Measurements from ENCODE around the gene ALKAL2.

The ALKAL2 gene

GRCh38 chr2:323035-323434, 35.1 kb upstream of the ALKAL2 start:
- no peaks in the 10 kb centered on the region for H3K27me3 ChIP-seq (ENCODE audit: insufficient read depth, poor library complexity, severe bottlenecking)
- H3K4me3 ChIP-seq (ENCODE audit: severe bottlenecking) = no peak overlapping the region
- TF ChIP-seq, protein P1, sequence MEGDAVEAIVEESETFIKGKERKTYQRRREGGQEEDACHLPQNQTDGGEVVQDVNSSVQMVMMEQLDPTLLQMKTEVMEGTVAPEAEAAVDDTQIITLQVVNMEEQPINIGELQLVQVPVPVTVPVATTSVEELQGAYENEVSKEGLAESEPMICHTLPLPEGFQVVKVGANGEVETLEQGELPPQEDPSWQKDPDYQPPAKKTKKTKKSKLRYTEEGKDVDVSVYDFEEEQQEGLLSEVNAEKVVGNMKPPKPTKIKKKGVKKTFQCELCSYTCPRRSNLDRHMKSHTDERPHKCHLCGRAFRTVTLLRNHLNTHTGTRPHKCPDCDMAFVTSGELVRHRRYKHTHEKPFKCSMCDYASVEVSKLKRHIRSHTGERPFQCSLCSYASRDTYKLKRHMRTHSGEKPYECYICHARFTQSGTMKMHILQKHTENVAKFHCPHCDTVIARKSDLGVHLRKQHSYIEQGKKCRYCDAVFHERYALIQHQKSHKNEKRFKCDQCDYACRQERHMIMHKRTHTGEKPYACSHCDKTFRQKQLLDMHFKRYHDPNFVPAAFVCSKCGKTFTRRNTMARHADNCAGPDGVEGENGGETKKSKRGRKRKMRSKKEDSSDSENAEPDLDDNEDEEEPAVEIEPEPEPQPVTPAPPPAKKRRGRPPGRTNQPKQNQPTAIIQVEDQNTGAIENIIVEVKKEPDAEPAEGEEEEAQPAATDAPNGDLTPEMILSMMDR (IDR thresholded peaks at IDR 0.05; ENCODE audit: poor library complexity, severe bottlenecking) = no peak
- H3K36me3 ChIP-seq (ENCODE audit: low read depth) = no peaks in the 10 kb centered on the region
- peaks cover 4% of the 10 kb centered on the region for H3K9me3 ChIP-seq (ENCODE audit: severe bottlenecking)
- no peaks in the 10 kb centered on the region for H3K4me1 ChIP-seq (ENCODE audit: insufficient read depth, poor library complexity, severe bottlenecking)
- DNase-seq (ENCODE audit: low spot score) (no peak), ATAC-seq (ENCODE audit: low read depth) (no peak)
- no peak overlapping the region for H3K27ac ChIP-seq (ENCODE audit: poor library complexity, severe bottlenecking)

- no peak for ATAC-seq (ENCODE audit: low read depth)
- H3K4me1 ChIP-seq (ENCODE audit: insufficient read depth, poor library complexity, severe bottlenecking) = no peaks in the 10 kb centered on the region
- TF ChIP-seq, protein P1 (IDR thresholded peaks at IDR 0.05; ENCODE audit: poor library complexity, severe bottlenecking) = no peak
- no peak for DNase-seq (ENCODE audit: low spot score)
- no peaks in the 10 kb centered on the region for H3K36me3 ChIP-seq (ENCODE audit: low read depth)
- no peak overlapping the region for H3K27ac ChIP-seq (ENCODE audit: poor library complexity, severe bottlenecking)
- H3K4me3 ChIP-seq (ENCODE audit: severe bottlenecking) = no peak overlapping the region
- H3K27me3 ChIP-seq (ENCODE audit: insufficient read depth, poor library complexity, severe bottlenecking) = no peaks in the 10 kb centered on the region
- peaks cover 4% of the 10 kb centered on the region for H3K9me3 ChIP-seq (ENCODE audit: severe bottlenecking)
These were observed 34.4 kb upstream of the ALKAL2 start for GRCh38 chr2:322326-322725.

DNA sequence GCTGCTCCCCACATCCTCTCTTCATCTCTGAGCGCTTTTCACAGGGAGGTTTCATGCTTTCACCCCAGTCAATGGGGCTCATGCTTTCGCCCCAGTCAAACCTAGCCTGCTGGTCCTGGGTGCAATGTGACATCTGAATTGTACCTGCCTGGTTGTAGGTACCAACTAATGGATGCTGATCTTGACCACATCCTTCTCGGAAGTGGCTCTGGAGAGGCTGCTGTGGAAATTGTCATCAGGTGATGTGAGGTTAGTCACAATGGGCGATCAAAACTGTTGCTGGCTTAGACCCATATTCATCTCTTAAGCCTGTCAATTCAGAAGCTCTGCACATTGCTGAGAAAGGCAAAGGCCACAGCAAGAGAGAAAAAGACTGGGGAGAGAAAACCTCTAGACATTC, 32.7 kb upstream of the ALKAL2 start:
- DNase-seq (ENCODE audit: low spot score) = no peak
- H3K9me3 ChIP-seq (ENCODE audit: severe bottlenecking) = peaks cover 4% of the 10 kb centered on the region
- no peaks in the 10 kb centered on the region for H3K27me3 ChIP-seq (ENCODE audit: insufficient read depth, poor library complexity, severe bottlenecking)
- H3K27ac ChIP-seq (ENCODE audit: poor library complexity, severe bottlenecking) = no peak overlapping the region
- H3K4me1 ChIP-seq (ENCODE audit: insufficient read depth, poor library complexity, severe bottlenecking) = no peaks in the 10 kb centered on the region
- TF ChIP-seq, protein P1 (IDR thresholded peaks at IDR 0.05; ENCODE audit: poor library complexity, severe bottlenecking) = no peak
- no peaks in the 10 kb centered on the region for H3K36me3 ChIP-seq (ENCODE audit: low read depth)
- no peak for ATAC-seq (ENCODE audit: low read depth)
- H3K4me3 ChIP-seq (ENCODE audit: severe bottlenecking) = no peak overlapping the region

DNA sequence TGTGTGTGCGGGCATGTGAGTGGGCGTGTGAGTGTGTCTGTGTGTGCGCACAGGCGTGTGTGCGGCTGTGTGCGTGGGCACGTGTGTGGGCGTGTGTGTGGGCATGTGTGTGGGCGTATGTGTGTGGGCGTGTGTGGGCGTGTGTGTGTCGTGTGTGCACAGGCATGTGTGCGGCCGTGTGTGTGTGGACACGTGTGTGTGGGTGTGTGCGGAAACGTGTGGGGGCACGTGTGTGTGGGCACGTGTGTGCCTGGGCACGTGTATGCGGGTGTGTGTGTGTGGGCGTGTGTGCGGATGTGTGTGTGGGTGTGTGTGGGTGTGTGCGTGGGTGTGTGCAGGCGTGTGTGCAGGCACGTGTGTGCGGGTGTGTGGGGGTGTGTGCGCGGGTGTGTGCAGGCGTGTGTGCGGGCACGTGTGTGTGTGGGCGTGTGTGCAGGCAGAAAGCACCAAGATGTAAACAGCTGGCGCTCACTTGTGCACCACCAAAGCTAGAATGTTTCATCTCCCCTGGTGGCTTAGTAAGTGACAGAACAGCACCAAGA, 31.2 kb upstream of the ALKAL2 start:
- TF ChIP-seq, protein P1 (IDR thresholded peaks at IDR 0.05; ENCODE audit: poor library complexity, severe bottlenecking) = no peak
- Histone ChIP-seq H3K27ac (ENCODE audit: poor library complexity, severe bottlenecking) (no peak overlapping the region), H3K4me1 (ENCODE audit: insufficient read depth, poor library complexity, severe bottlenecking) (no peaks in the 10 kb centered on the region), H3K27me3 (ENCODE audit: insufficient read depth, poor library complexity, severe bottlenecking) (no peaks in the 10 kb centered on the region), H3K9me3 (ENCODE audit: severe bottlenecking) (no peaks in the 10 kb centered on the region), H3K4me3 (ENCODE audit: severe bottlenecking) (no peak overlapping the region), H3K36me3 (ENCODE audit: low read depth) (no peaks in the 10 kb centered on the region)
- no peak for ATAC-seq (ENCODE audit: low read depth)
- DNase-seq (ENCODE audit: low spot score) = no peak
